Dermis blood vessel endothelial cell (primary cell): ENCODE data around the gene LTBP1. TPM values are rescaled to one million over a fixed set of nuclear protein-coding genes. Genes with fewer than 3 reads are reported as not detected.
A peak's percentile ranks its signal among the peaks of the same experiment; 100 is the strongest.

Source experiments
- DNase-seq: peaks from one replicate; pipeline ENCODE4 v3.0.0; 2010
- total RNA-seq: library from RNA; depleted of rRNA; stranded (reverse); fragments of >200 nt; gene quantifications from 2 replicates; pipeline ENCODE4 v1.2.3, GENCODE V29; 2014

LTBP1 gene
- total RNA-seq, 1 donor from 2014 or later, result 37.9 TPM

- no peak for DNase-seq
These were observed 174.7 kb downstream of the LTBP1 start for GRCh38 chr2:33121416-33121815.

DNA sequence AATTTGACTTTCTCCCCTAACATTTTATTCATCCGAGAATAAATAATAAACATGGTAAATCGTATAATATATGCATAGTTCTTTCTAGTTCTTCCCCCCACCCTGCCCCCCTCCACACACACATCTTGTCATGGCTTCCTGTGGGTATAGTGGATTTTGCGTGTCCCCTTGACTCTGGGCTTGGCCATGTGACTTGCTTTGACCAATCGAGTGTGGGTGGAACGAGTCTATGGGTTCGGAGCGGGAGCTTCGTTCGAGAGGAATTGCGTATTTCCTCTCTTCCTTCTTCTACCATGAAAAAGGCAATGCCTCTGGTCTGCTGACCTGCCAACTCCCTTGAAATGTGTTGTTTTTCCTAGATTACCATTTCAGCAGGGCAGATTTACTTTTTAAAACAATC, 175.2 kb downstream of the LTBP1 start:
- no peak for DNase-seq

GRCh38 chr2:33122726-33123125, 176.0 kb downstream of the LTBP1 start:
- DNase-seq, result no peak

DNA sequence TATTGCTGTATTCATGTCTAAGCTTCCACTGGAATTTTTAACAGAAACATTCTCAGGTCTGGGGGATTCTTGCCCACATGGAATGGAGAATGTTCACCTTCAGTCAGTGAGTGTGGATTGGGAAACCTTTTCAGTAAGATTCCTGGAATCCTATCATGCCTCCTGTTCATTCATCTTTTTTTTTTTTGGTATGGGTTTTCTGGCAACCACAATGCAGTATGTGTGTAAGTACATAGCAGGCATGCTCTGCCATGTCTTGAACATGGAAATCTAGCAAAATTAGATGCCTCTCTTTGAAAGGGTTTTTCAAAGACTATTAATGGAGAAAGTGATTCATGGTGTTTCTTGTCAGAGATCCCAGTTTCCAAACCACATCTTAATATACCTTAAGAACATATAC, 176.5 kb downstream of the LTBP1 start:
- no peak for DNase-seq

DNA sequence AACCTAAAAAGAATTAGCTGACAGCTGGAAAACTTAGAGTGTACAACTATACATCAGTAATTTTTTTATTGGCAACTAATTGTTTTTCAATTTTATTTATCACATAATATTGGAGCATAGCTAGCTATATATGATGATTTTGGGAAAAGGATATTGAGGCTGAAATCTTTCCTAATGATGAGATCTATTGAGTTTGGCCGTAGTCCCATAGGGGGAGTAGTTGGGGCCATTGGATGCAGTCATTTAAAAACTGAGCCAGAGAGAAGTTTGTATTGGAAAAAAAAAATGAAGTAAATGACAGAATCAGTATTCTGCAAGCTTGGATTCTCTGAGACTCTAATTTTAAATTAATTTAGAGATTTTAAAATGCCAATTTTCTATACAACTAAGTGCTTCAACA, 179.8 kb downstream of the LTBP1 start:
- no peak for DNase-seq

DNA sequence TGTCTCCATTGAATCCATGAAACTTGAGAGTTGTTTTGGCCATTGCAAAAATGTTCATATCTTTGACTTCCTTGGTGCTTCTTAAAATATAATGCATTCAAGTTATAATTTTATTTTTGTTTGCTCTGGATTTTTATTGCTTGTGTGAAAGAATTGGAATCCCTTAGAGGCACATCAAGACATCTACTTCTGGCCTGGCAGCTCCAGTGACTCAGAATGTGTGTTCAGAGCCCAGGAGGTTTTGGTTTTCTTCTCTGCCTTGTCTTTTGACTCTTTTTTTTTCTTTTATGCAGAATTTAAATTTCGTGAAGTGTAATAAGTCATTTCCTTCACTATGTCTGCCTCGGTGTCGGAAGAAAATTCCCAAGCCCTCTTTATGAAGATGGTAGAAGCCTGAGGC, 180.2 kb downstream of the LTBP1 start:
- no peak for DNase-seq

- no peak for DNase-seq
These were observed 182.7 kb downstream of the LTBP1 start for GRCh38 chr2:33129263-33130053.

GRCh38 chr2:33130054-33130447, 183.3 kb downstream of the LTBP1 start:
- no peak for DNase-seq

- DNase-seq, result no peak
These were observed 183.8 kb downstream of the LTBP1 start for GRCh38 chr2:33130544-33130943.

GRCh38 chr2:33131111-33131510, 184.4 kb downstream of the LTBP1 start:
- DNase-seq, result no peak

GRCh38 chr2:33131749-33132148, 185.0 kb downstream of the LTBP1 start:
- DNase-seq, result no peak

DNA sequence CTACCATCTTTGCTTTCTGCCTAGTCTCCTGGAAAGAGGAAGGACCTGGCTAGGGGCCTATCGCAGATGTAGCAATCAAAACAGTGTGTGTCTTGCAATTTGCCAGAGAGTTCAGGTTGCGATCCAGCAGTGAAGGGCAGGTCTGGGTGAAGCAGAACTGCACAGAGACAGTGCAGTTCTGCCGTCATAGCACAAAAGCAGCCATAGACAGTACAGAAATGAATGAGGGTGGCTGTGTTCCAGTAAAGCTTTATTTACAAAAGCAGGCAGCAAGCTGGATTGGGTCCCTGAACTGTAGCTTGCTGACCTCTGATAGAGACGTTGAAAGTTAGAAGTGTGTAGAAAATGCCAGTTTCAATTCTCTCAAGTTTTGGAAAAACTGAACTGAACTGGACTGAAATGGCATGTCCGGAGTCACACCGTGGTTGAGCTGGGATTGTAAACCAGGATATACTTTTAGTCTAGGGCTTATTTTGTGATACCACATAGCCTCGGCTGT, 186.8 kb downstream of the LTBP1 start:
- DNase-seq, result no peak

DNA sequence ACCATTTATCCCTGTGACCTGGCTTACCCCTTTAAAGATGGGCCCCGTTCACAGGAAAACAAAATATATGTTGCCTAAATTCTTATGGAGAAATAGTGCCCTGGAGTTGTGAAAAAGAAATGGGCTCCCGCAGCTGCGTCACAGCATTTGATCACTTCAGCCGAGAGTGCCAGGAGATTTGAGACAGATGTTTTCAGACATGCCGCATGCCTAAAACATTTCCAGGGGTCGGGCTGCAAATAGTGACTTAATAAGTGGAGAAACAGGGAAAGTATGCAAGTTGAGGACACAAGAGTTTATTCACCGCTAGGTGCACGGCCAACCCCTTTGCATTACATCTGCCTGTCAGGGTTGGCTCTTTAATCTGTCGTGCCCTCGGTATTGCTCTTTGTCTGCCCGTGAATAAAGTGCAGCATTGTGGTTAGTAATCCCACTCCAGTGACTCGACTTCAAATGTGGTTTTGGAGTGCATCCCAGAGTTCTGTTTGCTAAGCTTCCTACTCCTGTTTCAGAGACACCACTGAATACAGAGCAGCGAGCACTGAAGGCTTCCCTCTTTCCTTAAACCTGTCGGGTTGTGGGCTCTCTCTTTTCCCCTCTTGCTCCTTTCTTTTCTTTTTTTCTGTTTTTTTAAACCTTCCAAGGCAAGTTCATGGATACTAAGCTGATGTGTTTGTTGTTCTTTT, 187.5 kb downstream of the LTBP1 start:
- DNase-seq, result peak; percentile 30

DNA sequence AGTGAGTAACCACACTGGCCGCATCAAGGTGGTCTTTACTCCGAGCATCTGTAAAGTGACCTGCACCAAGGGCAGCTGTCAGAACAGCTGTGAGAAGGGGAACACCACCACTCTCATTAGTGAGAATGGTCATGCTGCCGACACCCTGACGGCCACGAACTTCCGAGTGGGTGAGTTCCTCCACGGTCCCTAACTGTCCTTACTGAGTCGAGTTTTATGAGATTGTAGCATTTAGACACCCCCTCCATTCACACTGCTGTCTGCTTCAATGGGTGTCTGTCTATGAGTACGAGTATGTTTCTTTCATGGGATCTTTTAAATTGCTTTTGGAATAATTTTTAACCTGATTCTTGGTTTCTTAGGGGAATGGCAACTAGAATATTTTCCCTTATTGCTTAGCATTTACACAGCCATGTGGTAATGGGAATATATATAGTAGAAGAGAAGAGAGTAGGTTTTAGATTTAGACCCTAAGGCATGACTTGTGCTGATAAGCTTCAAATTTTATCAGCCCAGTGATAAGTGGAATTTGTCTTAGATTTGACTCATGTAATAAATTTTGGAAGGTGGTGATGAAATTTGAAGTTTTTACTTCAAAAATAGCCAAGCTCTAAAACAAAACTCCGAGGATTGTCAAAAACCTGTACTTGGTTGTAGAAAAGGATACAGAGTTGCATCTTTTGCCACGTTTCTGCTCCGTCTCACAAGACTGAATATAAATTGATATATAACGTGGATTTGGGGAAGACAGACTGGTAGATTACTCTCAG, 188.2 kb downstream of the LTBP1 start:
- no peak for DNase-seq

- peak; percentile 11 for DNase-seq
These were observed 188.9 kb downstream of the LTBP1 start for GRCh38 chr2:33135645-33136044.

DNA sequence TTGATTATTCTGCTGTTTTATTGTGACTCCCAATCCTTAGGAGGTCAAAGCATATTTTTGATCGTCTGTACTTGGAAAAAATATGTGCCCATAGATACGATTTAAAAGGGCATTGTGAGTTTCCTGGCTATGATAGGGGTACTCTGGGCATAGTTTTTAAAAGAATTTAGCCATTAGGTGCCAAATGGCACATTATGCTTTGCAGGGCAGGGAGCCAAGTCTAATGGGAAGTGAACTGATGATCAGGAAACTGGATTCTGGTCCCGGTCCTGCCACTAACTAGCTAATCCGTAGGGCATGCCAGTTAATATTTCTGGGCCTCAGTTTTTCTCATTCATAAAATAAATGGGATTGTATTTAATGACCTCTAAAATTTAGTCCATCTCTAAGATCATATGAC, 189.3 kb downstream of the LTBP1 start:
- peak; percentile 60 for DNase-seq

DNA sequence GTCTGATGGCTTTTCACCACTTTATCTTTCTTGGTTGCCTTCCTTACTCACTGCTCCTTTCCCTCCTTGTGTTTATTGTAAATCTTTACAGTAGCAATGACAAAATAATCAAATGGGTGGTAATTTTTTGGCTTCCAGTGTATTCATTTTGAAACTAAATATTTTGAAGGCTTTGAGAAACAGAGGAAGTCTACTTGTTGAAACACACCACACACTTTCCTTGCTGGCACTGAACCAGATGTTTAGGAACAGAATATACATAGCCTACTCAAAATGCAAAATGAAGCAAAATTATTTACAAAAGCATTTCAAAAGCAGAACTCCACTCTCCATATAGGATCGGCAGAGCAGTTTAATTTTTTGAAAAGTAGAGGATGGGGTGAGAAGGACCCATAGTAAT, 189.8 kb downstream of the LTBP1 start:
- DNase-seq, result peak; percentile 34

DNA sequence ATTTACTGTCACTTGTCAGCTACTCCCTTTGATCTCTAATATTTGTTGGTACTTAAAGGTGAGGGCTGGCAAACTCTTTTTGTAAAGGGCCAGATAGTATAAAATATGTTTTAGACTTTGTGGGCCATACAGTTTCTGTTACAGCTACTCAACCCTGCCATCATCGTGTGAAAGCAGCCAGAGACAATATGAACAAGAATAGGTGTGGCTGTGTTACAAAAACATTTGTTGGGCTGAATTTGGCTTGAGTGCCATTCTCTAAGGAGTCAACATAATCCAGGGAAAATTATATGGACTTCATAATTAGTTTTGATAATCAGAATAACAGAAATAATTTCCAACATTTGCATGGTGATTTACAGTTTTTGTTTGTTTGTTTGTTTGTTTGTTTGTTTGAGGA, 190.6 kb downstream of the LTBP1 start:
- no peak for DNase-seq

DNA sequence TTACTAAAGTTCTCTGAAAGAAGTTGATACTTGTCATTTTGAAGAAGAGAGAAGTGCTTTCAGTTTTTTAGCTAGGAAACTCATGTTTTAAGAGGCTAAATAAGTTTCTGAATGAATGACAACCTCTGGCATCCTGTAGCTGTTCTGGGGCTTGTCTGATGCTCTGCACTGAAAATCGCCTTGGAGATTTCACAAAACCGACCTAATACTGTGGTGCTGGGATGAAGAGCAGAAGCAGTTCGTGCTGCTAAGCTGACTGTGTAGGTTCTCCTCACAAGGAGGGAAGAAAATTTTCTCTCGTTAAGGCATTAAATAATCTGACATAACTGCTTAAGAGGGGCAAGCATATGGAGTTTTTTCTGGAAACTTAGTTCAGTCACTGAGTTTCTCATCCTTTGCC, 193.2 kb downstream of the LTBP1 start:
- no peak for DNase-seq

GRCh38 chr2:33141476-33141875, 194.7 kb downstream of the LTBP1 start:
- DNase-seq, result no peak

DNA sequence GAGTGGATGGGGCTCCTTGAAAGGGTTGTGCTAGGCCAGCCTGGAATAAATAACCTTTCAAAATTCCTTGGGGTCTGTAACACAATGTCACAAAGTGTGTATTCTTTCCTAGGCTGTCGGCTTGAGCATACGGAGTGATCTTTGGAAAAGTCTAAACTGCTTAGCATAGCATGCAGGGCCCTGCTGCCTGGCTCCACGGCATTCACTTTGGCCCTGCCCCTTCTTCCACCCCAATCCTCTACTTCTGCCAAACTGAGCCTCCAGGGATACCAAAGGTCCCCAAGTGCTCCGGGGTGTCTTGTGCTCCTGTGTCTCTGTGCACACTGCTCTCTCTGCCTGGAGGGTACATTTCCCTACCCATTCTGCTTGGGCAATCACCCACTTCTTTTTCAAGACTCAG, 196.1 kb downstream of the LTBP1 start:
- no peak for DNase-seq

- DNase-seq, result no peak
These were observed 197.5 kb downstream of the LTBP1 start for GRCh38 chr2:33144243-33144642.

DNA sequence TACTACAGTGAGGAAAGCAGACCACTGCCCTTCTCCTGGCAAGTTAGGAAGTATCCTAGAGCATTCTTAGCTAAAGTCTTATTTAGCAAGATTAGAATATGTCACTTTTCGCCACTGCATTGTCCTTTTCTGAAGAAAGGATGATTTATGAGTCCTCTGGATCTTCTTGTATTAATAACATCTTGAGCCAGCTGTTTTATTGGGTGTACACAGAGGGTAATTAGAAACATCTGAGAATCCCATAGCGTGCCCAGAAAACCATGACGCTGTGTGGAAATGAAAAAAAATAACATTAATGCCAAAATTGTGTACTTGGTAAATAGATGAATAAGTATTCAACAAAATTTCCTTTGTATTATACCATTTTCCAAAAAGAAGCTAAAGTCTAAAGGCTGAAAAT, 198.7 kb downstream of the LTBP1 start:
- DNase-seq, result no peak
